Measurements from ENCODE around the gene MFSD6.

The MFSD6 gene

DNA sequence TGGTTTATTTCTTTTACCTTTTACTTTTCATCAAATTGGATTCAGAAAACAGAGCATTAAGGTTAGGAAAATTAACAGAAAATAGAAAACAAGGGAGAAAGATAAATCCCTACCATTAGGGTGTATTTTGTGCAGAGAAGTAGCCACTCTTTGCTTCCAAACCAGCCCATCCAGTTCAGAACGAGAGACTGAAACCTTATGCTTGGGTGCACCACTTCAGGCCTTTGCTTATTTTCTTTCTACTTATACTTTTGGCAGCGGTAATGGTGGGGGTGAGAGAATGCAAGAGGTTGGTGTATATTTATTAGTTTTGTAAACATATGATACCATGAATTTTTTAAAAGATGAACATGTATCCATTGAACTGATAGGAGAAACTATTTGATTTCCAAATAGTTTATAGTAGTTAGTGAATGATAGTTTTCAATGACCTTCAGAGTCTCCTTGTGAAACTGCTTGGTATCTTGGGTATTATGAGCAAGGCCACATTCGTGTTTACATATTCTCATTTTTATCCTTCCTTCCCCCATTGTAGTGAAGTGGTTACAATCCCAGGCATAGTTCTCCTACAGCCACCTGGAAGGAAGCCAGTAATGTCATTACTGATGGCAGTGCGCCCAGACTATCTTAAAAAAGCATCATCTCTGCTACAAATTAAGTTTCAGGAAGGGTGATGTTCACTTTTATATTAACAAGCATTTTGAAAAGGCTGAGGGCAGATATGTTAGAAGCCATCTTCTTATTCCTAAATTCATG lies 60.8 kb downstream of the MFSD6 start (continued):
- TF ChIP-seq IKZF3 (tag by site-specific recombination; IDR thresholded peaks at IDR 0.05) (peak; percentile 97), ZBTB8A (tag by site-specific recombination; IDR thresholded peaks at IDR 0.05) (no peak), SCRT1 (tag by site-specific recombination; IDR thresholded peaks at IDR 0.05; ENCODE audit: borderline replicate concordance) (no peak), ZNF623 (tag by site-specific recombination; IDR thresholded peaks at IDR 0.05) (no peak), ZSCAN16 (tag by site-specific recombination; IDR thresholded peaks at IDR 0.05) (0 out of 2 replicates have a peak, but pooled peaks have one; percentile 1), ZNF248 (tag by site-specific recombination; IDR thresholded peaks at IDR 0.05) (no peak), ZNF394 (tag by site-specific recombination; IDR thresholded peaks at IDR 0.05; ENCODE audit: borderline replicate concordance) (no peak), ZNF140 (tag by site-specific recombination; IDR thresholded peaks at IDR 0.05) (no peak), GLIS2 (tag by site-specific recombination; IDR thresholded peaks at IDR 0.05) (no peak), ZNF621 (tag by site-specific recombination; IDR thresholded peaks at IDR 0.05) (no peak), YY2 (tag by site-specific recombination; IDR thresholded peaks at IDR 0.05) (no peak), ZNF843 (tag by site-specific recombination; IDR thresholded peaks at IDR 0.05) (peak; percentile 50; the same call in 1 of the 2 replicates), GLI4 (tag by site-specific recombination; IDR thresholded peaks at IDR 0.05) (no peak), ZNF175 (tag by site-specific recombination; IDR thresholded peaks at IDR 0.05) (no peak), PRDM1 (tag by site-specific recombination; IDR thresholded peaks at IDR 0.05) (peak; percentile 58; the same call in 1 of the 2 replicates)
- TF ChIP-seq, protein P1, sequence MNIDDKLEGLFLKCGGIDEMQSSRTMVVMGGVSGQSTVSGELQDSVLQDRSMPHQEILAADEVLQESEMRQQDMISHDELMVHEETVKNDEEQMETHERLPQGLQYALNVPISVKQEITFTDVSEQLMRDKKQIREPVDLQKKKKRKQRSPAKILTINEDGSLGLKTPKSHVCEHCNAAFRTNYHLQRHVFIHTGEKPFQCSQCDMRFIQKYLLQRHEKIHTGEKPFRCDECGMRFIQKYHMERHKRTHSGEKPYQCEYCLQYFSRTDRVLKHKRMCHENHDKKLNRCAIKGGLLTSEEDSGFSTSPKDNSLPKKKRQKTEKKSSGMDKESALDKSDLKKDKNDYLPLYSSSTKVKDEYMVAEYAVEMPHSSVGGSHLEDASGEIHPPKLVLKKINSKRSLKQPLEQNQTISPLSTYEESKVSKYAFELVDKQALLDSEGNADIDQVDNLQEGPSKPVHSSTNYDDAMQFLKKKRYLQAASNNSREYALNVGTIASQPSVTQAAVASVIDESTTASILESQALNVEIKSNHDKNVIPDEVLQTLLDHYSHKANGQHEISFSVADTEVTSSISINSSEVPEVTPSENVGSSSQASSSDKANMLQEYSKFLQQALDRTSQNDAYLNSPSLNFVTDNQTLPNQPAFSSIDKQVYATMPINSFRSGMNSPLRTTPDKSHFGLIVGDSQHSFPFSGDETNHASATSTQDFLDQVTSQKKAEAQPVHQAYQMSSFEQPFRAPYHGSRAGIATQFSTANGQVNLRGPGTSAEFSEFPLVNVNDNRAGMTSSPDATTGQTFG (tag by site-specific recombination; IDR thresholded peaks at IDR 0.05; ENCODE audit: borderline replicate concordance), result no peak
- TF ChIP-seq, protein P2, sequence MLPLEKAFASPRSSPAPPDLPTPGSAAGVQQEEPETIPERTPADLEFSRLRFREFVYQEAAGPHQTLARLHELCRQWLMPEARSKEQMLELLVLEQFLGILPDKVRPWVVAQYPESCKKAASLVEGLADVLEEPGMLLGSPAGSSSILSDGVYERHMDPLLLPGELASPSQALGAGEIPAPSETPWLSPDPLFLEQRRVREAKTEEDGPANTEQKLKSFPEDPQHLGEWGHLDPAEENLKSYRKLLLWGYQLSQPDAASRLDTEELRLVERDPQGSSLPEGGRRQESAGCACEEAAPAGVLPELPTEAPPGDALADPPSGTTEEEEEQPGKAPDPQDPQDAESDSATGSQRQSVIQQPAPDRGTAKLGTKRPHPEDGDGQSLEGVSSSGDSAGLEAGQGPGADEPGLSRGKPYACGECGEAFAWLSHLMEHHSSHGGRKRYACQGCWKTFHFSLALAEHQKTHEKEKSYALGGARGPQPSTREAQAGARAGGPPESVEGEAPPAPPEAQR (tag by site-specific recombination; IDR thresholded peaks at IDR 0.05), result no peak
- TF ChIP-seq, protein P3, sequence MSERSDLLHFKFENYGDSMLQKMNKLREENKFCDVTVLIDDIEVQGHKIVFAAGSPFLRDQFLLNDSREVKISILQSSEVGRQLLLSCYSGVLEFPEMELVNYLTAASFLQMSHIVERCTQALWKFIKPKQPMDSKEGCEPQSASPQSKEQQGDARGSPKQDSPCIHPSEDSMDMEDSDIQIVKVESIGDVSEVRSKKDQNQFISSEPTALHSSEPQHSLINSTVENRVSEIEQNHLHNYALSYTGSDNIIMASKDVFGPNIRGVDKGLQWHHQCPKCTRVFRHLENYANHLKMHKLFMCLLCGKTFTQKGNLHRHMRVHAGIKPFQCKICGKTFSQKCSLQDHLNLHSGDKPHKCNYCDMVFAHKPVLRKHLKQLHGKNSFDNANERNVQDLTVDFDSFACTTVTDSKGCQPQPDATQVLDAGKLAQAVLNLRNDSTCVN (tag by site-specific recombination; optimal IDR thresholded peaks at IDR 0.05), result no peak
- TF ChIP-seq, protein P4, sequence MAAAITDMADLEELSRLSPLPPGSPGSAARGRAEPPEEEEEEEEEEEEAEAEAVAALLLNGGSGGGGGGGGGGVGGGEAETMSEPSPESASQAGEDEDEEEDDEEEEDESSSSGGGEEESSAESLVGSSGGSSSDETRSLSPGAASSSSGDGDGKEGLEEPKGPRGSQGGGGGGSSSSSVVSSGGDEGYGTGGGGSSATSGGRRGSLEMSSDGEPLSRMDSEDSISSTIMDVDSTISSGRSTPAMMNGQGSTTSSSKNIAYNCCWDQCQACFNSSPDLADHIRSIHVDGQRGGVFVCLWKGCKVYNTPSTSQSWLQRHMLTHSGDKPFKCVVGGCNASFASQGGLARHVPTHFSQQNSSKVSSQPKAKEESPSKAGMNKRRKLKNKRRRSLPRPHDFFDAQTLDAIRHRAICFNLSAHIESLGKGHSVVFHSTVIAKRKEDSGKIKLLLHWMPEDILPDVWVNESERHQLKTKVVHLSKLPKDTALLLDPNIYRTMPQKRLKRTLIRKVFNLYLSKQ (tag by site-specific recombination; IDR thresholded peaks at IDR 0.05; ENCODE audit: borderline replicate concordance), result no peak
- TF ChIP-seq, protein P5, sequence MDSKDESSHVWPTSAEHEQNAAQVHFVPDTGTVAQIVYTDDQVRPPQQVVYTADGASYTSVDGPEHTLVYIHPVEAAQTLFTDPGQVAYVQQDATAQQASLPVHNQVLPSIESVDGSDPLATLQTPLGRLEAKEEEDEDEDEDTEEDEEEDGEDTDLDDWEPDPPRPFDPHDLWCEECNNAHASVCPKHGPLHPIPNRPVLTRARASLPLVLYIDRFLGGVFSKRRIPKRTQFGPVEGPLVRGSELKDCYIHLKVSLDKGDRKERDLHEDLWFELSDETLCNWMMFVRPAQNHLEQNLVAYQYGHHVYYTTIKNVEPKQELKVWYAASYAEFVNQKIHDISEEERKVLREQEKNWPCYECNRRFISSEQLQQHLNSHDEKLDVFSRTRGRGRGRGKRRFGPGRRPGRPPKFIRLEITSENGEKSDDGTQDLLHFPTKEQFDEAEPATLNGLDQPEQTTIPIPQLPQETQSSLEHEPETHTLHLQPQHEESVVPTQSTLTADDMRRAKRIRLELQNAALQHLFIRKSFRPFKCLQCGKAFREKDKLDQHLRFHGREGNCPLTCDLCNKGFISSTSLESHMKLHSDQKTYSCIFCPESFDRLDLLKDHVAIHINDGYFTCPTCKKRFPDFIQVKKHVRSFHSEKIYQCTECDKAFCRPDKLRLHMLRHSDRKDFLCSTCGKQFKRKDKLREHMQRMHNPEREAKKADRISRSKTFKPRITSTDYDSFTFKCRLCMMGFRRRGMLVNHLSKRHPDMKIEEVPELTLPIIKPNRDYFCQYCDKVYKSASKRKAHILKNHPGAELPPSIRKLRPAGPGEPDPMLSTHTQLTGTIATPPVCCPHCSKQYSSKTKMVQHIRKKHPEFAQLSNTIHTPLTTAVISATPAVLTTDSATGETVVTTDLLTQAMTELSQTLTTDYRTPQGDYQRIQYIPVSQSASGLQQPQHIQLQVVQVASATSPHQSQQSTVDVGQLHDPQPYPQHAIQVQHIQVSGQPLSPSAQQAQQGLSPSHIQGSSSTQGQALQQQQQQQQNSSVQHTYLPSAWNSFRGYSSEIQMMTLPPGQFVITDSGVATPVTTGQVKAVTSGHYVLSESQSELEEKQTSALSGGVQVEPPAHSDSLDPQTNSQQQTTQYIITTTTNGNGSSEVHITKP (tag by site-specific recombination; IDR thresholded peaks at IDR 0.05), result peak; percentile 62
- TF ChIP-seq, protein P6, sequence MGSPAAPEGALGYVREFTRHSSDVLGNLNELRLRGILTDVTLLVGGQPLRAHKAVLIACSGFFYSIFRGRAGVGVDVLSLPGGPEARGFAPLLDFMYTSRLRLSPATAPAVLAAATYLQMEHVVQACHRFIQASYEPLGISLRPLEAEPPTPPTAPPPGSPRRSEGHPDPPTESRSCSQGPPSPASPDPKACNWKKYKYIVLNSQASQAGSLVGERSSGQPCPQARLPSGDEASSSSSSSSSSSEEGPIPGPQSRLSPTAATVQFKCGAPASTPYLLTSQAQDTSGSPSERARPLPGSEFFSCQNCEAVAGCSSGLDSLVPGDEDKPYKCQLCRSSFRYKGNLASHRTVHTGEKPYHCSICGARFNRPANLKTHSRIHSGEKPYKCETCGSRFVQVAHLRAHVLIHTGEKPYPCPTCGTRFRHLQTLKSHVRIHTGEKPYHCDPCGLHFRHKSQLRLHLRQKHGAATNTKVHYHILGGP (tag by site-specific recombination; IDR thresholded peaks at IDR 0.05), result no peak
- TF ChIP-seq, protein P7, sequence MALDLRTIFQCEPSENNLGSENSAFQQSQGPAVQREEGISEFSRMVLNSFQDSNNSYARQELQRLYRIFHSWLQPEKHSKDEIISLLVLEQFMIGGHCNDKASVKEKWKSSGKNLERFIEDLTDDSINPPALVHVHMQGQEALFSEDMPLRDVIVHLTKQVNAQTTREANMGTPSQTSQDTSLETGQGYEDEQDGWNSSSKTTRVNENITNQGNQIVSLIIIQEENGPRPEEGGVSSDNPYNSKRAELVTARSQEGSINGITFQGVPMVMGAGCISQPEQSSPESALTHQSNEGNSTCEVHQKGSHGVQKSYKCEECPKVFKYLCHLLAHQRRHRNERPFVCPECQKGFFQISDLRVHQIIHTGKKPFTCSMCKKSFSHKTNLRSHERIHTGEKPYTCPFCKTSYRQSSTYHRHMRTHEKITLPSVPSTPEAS (tag by site-specific recombination; IDR thresholded peaks at IDR 0.05), result no peak
